GM21515 (cell line): Measurements from ENCODE around the gene GAGE13.
"Not testable (repeated sequence)": the region's sequence is repeated elsewhere in the genome, so short reads cannot be mapped to it uniquely, and the experiment has no call there.

Experiments
- ATAC-seq: cut with Tn5 transposase; IDR thresholded peaks from one replicate; pipeline ENCODE4 v1.9.1; 2021; ENCODE audit not compliant: unreplicated experiment

The GAGE13 gene, protein sequence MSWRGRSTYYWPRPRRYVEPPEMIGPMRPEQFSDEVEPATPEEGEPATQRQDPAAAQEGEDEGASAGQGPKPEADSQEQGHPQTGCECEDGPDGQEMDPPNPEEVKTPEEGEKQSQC

DNA sequence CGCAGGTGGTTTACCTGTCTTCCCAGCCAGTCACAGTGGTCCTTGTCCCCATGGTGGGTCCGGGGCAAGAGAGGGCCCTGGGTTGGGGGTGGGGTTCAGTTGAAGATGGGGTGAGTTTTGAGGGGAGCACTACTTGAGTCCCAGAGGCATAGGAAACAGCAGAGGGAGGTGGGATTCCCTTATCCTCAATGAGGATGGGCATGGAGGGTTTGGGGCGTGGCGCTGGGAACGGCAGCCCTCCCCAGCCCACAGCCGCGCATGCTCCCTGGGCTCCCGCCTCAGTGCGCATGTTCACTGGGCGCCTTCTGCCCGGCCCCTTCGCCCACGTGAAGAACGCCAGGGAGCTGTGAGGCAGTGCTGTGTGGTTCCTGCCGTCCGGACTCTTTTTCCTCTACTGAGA, at the start of gene GAGE13:
GAGE13 (plus strand) TSS at position 301 of the 400 bp plus-strand sequence. CDS start 1,156 bp downstream, outside the sequence.
- ATAC-seq, result not testable (repeated sequence)

DNA sequence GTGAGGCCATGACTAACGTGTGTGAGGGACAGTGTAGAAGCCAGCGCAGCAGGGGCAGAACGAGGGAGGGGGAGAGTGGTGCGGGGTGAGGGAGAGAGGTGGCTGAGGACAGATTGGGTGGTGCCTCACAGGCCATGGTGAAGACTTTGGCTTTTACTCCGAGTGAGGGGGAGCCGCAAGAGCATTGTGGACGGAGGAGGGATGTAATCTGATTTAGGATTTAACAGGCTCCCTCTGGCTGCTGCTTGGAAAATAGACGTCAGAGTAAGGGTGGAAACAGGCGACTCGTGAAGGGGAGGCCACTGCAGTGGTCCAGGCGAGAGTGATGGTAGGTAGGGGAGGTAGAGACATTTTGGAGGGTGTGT, 48.8 kb upstream of the GAGE13 start:
- no peak for ATAC-seq

DNA sequence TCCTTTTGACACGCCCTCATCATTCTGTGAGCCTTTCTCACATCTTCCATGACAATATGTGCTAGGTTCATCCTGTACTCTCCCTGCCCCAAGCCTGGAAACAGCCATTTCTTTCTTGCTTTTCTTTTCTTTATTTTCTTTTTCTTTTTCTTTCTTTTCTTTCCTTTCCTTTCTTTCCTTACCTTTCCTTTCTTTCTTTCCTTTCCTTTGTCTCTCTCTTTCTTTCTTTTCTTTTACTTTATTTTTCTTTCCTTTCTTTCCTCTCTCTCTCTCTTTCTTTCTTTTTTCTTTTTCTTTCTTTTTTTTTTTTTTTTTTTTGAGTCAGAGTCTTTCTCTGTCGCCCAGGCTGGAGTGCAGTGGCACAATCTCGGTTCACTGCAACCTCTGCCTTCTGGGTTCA, 47.2 kb upstream of the GAGE13 start:
- ATAC-seq, result no peak

DNA sequence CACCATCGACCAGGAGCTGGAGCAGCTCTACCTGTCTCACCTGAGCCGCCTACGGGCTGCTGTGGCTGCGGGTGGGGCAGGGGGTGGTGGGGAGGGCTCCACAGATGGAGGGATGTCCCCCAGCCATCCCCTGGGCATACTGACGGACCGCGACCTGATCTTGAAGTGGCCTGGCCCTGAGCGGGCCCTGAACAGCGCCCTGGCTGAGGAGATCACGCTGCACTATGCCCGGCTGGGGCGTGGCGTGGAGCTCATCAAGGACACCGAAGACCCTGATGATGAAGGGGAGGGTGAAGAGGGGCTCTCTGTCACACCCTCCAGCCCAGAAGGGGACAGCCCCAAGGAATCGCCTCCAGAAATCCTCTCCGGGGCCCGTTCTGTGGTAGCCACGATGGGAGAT, 45.2 kb upstream of the GAGE13 start:
- no peak for ATAC-seq

DNA sequence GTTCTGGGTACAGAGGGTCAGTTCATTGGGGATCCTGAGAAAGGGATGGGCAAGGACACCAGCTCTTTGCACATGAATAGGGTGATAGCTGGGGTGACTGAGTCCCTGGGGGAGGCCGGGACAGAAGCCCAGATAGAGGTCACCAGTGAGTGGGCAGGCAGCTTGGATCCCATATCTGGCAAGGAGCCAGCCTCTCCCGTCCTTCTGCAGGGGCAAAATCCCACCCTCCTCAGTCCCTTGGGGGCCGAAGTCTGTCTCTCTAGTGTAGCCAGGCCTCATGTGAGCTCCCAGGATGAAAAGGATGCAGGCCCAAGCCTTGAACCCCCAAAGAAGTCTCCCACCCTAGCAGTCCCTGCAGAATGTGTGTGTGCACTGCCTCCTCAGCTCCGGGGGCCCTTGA, 44.8 kb upstream of the GAGE13 start:
- no peak for ATAC-seq

DNA sequence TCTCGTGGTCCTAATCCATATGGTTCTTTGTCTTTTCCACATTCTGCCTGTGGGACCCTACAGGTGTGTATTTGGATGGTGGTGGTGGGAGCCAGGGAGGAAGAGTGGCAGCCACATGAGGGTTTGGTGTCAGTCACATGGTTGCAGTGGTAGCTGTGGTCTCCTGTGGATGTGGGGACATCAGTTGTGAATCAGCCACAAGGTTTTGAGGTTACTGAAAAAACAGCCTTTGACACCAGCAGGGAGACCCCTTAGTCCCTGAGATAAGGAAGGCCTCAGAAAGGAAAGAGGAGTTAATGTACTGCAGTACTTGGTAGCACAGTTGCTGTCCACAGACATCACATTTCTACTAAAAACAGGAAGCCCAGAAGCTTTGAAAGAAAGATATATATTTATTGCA, 43.7 kb upstream of the GAGE13 start:
- ATAC-seq, result no peak

DNA sequence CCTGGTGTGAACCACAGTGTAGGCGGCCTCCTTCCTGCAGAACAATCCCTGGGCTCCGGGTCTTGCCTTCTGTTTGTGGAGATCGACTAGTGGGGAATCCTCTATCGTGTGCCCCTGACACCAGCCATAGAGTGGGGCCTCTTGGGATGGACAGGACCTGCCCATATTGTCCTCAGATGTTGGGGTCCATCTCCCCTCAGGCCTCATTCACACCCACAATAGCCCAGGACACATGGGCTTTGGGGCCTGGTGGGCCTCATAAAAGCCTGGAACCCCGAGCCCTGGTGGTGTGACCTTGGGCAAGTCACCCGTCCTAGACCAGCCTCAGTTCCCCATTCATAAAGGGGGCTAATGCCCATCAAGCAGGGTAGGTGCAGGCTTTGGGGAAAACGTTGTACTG, 41.2 kb upstream of the GAGE13 start:
- ATAC-seq, result no peak

DNA sequence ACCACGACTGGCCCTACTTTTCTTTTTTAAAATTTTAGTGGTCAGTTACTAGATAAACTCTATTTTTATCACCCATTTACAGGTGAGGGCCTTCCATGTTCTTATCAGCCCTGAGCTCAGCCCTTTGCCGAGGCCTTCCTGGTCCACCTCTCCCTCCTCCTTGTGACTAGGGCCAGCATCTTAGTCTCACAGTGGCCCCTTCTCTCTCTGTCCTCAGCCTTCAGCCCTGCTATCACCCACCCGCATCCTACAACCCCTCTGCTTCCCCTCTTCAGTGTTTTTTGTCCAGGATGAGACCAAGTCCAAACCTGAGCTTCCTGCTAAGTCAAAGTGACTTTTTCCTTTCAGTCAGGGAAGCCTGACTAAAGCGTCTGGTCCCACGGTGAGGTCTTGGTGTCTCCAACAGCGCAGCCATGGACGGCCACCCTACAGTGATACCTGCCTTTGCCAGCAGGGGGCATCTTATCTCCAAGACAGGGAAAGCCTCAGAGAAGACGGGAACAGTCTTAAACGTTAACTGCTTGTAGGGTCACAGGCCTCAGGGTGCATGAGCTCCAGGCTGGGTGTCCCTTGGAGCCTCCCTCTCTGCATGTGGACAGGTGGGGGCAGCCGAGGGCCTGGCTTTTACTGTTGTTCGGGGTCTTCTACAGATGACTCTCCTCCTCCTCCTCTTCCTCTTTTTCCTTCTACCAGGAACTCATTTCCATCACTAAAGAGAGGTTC, 39.6 kb upstream of the GAGE13 start:
- peak; percentile 55 for ATAC-seq

DNA sequence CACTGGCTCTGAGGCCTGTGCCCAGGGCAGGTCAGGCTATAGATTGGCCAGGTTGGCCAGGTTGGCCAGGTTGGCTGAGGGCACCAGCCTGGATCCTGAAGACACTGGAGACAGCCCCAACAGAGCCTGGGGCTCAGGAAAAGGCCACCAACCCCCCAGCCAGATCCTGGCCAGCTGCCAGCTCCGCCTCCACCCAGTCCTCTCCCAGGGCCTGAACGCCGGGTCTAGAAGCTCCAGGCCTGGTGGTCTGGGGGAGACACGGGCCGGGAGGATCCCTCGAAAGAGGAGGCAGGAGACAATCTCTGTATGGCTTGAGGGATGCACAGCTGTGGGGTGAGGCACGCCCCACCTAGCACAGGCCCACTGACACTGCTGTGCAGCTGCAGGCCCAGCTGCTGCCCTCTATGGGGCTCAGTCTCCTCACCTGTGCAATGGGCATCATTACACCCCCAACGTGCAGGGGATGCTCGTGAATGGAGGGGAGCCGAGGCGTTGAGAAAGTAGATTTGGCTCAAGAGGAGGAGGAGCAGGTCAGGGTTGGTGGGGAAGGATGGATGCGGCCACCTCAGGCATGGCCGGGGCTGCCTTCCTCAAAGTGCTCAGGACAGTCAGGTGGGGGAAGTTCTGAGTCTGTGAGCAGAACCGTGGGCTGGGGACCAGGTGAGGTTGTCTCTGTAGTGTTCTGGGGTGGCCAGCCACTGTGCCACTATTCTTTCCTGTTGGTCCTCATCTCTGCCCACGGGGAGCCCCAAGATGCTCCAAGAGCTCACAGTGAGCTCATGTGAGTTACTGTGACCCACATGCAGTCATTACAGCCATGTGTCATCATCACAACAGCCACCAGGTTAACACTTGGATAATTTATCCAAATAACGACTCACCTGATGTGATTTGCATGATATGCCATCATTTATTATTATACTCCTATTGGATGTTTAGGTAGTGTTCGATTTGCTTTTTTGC, 38.7 kb upstream of the GAGE13 start:
- no peak for ATAC-seq

DNA sequence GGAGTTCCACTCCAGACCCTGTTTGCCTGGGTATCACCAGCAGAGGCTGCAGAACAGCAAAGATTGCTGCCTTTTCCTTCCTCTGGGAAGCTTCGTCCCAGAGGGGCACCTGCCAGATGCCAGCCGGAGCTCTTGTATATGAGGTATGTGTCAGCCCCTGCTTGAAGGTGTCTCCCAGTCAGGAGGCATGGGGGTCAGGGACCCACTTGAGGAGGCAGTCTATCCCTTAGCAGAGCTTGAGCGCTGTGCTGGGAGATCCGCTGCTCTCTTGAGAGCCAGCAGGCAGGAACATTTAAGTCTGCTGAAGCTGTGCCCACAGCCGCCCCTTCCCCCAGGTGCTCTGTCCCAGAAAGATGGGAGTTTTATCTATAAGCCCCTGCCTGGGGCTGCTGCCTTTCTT, 32.1 kb upstream of the GAGE13 start:
- ATAC-seq, result not testable (repeated sequence)

DNA sequence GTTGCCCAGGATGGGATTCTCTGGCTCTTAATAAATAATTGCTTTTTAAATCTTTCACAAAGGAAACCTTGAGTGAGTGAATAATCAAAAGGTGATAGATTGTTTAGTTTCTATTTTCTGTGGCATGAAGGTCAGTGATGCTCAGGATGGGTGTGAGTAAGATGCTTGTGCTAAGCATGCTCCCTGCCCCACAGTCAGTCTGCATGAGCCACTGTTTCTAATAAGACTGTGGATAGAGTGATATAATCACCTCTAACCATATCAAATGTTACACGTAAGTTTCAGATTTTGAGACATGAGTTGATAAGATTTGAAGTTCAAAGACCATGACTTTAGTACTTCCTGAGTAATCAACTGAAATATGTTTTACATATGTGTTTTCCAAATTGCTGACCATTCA, 30.7 kb upstream of the GAGE13 start:
- no peak for ATAC-seq

DNA sequence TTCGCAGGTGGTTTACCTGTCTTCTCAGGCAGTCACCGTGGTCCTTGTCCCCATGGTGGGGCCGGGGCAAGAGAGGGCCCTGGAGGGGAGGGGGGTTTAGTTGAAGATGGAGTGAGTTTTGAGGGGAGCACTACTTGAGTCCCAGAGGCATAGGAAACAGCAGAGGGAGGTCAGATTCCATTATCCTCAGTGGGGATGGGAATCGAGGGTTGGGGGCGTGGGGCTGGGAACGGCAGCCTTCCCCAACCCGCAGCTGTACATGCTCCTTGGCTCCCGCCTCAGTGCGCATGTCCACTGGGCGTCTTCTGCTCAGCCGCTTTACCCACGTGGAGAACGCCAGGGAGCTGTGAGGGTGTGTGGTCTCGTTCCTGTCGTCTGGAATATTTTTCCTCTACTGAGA, 28.0 kb upstream of the GAGE13 start, which contains the start of gene GAGE10:
GAGE10 (plus strand) TSS at position 301 of the 400 bp plus-strand sequence. CDS start 1,214 bp downstream, outside the sequence.
- ATAC-seq, result no peak

DNA sequence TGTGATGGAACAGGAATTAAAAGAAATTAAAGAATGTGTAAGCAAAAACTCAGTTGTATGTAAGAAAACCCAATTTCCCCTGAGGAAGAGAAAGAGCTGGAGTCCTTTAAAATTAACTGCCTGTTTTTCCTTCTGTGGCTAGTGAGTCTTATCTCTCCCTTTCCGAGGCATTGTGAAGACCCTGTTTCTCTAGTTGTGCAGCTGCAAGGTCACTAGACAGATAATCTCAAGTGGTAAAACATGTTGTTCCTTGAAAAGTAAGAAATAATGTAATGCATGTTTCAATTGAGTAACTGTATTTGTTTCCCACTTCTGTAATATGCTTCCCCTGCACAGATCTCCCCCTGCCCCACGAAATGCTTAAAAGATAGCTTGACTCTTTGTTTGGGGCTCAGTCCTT, 23.6 kb upstream of the GAGE13 start:
- ATAC-seq, result not testable (repeated sequence)

DNA sequence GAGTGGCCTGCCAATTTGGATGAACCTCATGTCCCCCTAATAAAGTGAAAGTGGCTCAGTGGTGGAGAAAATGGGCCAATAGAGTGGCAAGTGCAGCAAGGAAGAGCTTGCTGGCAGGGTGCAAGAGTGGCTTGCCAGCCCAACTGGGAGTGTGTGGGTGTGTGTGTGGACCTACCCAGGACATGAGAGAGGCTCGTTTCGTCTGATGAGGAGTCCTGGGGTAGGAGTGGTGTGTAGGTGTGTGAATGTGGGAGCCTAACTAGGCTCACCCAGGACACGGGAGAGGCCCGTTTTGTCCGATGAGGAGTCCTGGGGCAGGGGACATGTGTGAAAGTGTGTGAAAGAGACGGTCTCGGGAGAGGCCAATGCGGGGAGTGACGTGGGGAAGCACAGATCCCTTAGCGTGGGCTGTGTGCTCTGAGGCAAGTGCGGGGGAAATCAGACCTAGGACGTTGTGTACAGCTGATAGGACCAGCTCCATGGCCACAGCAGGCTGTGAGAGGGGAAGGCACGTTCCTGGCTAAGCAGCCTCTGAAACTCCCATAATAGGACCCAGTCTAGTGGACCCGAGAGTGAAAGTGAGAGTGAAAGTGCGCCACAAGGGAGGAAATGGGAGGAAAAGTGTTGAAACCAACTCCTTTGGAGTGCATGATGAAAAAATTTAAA, 22.6 kb upstream of the GAGE13 start:
- ATAC-seq, result no peak

DNA sequence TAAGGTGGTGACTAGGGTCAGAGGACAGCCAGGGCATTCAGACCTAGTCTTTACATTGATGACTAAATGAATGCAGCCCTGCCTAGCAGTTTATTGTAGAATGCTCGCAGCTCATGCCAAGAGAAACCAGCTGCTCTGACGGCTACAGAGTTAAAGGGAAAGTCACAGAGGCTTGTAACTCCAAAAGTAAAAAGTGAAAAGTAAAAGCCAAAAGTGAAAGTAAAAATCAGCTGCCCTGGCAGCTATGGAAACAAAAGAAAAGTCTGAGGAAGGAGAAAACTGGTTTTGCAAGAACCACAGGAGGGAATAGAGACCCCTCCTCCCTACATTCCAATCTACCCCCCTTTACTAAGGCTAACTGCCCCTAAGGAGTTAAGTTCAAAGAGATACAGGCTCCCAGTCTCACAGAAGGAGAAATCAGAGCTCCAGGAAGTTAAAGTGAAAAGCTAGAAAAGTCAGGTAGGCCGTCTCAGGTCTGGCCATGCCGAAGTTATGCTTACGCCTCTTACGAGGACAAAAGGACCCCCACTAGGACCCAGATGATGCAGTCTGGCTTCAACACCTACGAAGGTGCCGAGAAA, 21.9 kb upstream of the GAGE13 start:
- no peak for ATAC-seq

DNA sequence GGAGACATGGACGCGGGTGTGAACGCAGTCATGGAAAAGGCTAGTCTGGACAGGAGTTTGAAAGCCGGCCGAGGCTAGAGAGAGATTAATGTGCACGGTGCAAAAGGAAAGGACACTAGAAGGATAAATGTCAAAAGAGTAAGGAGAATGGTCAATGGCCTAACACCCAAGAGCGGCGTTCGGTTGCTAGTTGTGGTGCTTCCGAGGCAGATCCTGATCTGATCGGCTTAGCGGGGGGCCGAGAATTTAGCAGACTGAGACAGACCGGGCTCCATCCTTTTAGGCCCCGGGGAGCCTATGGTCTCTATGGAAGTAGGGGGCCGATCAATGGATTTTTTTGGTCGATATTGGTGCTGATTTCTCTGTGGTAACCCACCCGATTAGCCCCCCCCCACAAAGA, 21.0 kb upstream of the GAGE13 start:
- ATAC-seq, result no peak

DNA sequence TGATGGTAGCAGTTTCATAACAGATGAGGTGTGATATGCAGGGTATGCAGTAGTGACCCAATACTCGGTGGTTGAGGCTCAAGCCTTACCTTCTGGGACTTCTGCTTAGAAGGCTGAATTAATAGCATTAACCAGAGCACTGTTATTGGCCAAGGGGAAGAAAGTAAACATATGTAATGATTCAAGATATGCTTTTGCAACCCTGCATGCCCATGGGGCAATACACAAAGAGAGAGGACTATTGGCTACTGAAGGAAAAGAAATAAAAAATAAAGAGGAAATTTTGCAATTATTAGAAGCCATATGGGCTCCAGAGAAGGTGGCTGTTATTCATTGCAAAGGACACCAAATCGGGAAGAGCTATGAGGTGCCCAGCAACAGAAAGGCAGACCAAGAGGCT, 19.2 kb upstream of the GAGE13 start:
- no peak for ATAC-seq

DNA sequence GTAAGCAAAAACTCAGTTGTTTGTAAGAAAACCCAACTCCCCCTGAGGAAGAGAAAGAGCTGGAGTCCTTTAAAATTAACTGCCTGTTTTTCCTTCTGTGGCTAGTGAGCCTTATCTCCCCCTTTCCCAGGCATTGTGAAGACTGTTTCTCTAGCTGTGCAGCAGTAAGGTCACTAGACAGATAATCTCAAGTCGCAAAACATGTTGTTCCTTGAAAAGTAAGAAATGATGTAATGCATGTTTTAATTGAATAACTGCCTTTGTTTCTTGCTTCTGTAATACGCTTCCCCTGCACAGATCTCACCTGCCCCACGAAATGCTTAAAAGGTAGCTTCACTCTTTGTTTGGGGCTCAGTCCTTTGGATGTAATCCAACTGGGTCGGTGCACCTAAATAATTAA, 15.3 kb upstream of the GAGE13 start:
- no peak for ATAC-seq

DNA sequence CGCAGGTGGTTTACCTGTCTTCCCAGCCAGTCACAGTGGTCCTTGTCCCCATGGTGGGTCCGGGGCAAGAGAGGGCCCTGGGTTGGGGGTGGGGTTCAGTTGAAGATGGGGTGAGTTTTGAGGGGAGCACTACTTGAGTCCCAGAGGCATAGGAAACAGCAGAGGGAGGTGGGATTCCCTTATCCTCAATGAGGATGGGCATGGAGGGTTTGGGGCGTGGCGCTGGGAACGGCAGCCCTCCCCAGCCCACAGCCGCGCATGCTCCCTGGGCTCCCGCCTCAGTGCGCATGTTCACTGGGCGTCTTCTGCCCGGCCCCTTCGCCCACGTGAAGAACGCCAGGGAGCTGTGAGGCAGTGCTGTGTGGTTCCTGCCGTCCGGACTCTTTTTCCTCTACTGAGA, 9.6 kb upstream of the GAGE13 start, which contains the start of gene GAGE12J:
GAGE12J (plus strand) TSS at position 301 of the 400 bp plus-strand sequence. CDS start 1,157 bp downstream, outside the sequence.
- not testable (repeated sequence) for ATAC-seq

DNA sequence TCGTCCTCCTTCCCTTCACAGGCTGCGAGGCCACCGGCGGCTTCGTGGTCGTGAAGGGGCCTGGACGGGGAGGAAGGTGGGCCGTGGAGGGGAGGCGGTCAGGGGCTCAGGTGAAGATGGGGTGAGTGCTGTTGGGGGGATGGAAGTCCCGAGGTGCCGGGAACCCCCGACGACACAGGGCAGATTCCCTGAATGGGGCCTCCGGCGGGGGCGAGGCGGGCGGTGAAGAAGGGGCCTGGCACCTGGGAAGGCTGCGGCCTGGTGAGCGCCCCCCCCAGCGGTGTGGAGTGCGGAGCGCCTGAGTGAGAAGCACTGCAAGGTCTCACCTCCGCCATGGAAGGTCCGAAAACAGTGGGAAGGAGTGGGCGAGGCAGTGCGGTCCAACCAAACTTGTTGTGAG, 9.1 kb upstream of the GAGE13 start:
- not testable (repeated sequence) for ATAC-seq

DNA sequence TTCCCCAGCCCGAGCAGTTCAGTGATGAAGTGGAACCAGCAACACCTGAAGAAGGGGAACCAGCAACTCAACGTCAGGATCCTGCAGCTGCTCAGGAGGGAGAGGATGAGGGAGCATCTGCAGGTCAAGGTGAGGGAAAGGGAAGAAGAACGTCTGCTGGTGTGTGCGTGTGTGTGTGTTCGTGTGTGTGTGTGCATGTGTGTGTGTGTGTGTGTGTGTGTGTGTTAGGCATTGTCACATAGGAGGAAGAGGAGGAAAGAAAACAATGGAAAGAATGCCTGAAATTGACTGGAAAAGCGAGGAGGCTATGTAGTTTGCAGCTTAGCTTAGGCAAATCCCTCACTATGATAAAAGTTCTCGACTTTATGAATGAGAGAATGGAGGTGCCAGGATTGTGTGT, 7.6 kb upstream of the GAGE13 start:
- ATAC-seq, result not testable (repeated sequence)
